Psoas muscle (tissue), 8 donors: ENCODE results near the gene PIGL. TPM values are rescaled to one million over a fixed set of nuclear protein-coding genes. Genes with fewer than 3 reads are reported as not detected.

Experiments used
- ATAC-seq, 4 donors: fragments of 200-7000 bp; cut with Tn5 transposase; one replicate each; pipeline ENCODE4 v1.9.1; 2020; ENCODE audit warnings: moderate library complexity in 3 of 4, mild to moderate bottlenecking in 2 of 4
- DNase-seq, 2 donors: peaks; one replicate each; pipeline ENCODE4 v3.0.0-alpha.2; 2020
- H3K27ac ChIP-seq: fragments of 200-600 bp; one replicate; pipeline ENCODE4 v1.8.0; 2022
- H3K27me3 ChIP-seq, 3 donors: fragments of 200-600 bp in 1 of 3; one replicate each; pipeline versions ENCODE4 v1.6.1 to v1.8.0; 2013 to 2022; ENCODE audit warnings: low read length in 2 of 3, mild to moderate bottlenecking in 2 of 3, moderate library complexity in 1 of 3; ENCODE audit not compliant: insufficient read depth in 3 of 3
- H3K36me3 ChIP-seq, 2 donors: fragments of 200-600 bp in 1 of 2; one replicate each; pipeline versions ENCODE4 v1.6.1 to v1.8.0; 2013 to 2022; ENCODE audit warnings: low read depth in 1 of 2, mild to moderate bottlenecking in 1 of 2, moderate library complexity in 1 of 2; ENCODE audit not compliant: insufficient read depth in 1 of 2
- H3K4me1 ChIP-seq: fragments of 200-600 bp; one replicate; pipeline ENCODE4 v1.8.0; 2022
- H3K4me3 ChIP-seq: fragments of 200-600 bp; one replicate; pipeline ENCODE4 v1.8.0; 2022; ENCODE audit warnings: mild to moderate bottlenecking
- H3K9me3 ChIP-seq: fragments of 200-600 bp; one replicate; pipeline ENCODE4 v1.8.0; 2022
- CTCF ChIP-seq: fragments of 200-600 bp; IDR thresholded peaks from one replicate; pipeline ENCODE4 v1.8.0; 2022; ENCODE audit warnings: antibody characterized with exemption
- WGBS, 3 donors: extraction: QIAGEN DNeasy Blood & Tissue Kit; methylation state at CpG; one replicate each; pipeline versions ENCODE4 v1.1.6 to v1.1.7; 2013; 5-methylcytosine and 5-hydroxymethylcytosine counted together
- intact Hi-C, 2 donors: fragments of 100-400 bp; cut with DNase I; formaldehyde crosslinking; loops; one replicate each; pipeline versions ENCODE4 v1.11.0 to v1.14.2; 2022
- polyA plus RNA-seq, 3 donors: library from polyadenylated mRNA; stranded (reverse); fragments of 200-250 nt; gene quantifications; one replicate each; pipeline ENCODE4 v1.2.3, GENCODE V29; 2013
- total RNA-seq, 4 donors: library from RNA; stranded (reverse); fragmentation: NEBNext Ultra II Directional in 2 of 4; extraction: Animal tissue kit (Norgen Biotek cat#: 25700) in 2 of 4; gene quantifications; one replicate each; pipeline versions ENCODE4 v1.2.1 to v1.2.4, GENCODE V29; 2021 to 2023
- donor health status: healthy with polysubstance abuse.
- donor health status: DM: no; HTN: no; CAD: no; lungs with moderate emphysema.
- donor health status: Bipolar disorder and iron deficiency.
- donor health status: healthy.
- donor health status: DM: yes; HTN: yes; CAD: no.
- donor health status: DM: no; HTN: no; CAD: no.
- donor health status: DM: no; HTN: no; CAD: no.
- donor health status: DM: yes; HTN: yes; CAD: no.

Gene PIGL
- total and polyA plus RNA-seq, 7 donors, result 3.8 to 13.2 (median 8.3) TPM

DNA sequence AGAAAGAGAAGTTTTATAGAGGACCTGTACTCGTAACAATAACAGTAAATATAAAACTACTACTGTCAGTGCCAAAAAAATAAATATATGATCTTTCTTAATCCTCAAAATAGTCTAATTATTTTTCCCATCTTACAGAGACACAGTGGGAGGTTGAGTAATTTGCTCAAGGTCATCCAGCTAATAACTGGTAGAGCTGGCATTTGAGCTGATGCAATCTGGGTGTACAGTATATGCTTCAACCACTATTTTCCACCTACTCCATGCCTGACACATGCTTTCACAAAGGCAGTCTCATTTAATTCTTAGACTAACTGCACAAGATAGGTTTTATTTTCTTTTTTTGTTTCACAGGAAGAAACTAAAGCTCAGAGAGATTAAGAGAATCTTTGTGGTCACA is 33.6 kb downstream of the PIGL start:
- Histone ChIP-seq H3K27me3 (no peaks in the 10 kb centered on the region), H3K4me3 (no peak overlapping the region), H3K9me3 (no peaks in the 10 kb centered on the region), H3K27ac (no peak overlapping the region), H3K36me3 (no peaks in the 10 kb centered on the region), H3K4me1 (peaks cover 13% of the 10 kb centered on the region)
- intact Hi-C loops, result no loop called here
- no peak for TF ChIP-seq CTCF
- no peak for DNase-seq
- WGBS, 3 donors, result 72 to 82% (median 76%) methylated on average over 1 of the region's 1 CpG
- peak; percentile 52 to 75 (median 68) for ATAC-seq

DNA sequence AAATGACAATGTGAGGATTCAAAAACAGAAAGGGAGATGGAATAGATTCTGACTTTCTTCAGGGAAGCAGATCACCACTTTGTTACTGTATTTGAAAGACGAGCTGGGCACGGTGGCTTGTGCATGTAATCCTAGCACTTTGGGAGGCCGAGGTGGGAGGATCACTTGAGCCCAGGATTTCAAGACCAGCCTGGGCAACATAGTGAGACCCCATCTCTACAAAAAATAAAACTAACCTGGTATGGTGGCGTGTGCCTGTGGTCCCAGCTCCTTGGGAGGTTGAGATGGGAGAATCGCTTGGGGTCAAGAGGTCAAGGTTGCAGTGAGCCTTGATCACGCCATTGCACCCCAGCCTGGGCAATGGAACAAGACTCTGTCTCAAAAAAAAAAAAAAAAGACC is 34.0 kb downstream of the PIGL start:
- no peak overlapping the region for H3K4me3 ChIP-seq
- H3K9me3 ChIP-seq, result no peaks in the 10 kb centered on the region
- TF ChIP-seq CTCF, result no peak
- no peak for ATAC-seq
- H3K4me1 ChIP-seq, result peaks cover 17% of the 10 kb centered on the region
- H3K36me3 ChIP-seq, result no peaks in the 10 kb centered on the region
- no peaks in the 10 kb centered on the region for H3K27me3 ChIP-seq
- DNase-seq, result no peak
- H3K27ac ChIP-seq, result no peak overlapping the region
- intact Hi-C loops, result no loop called here
- WGBS, 3 donors, result 88 to 93% (median 88%) methylated on average over 6 of the region's 6 CpGs

- DNase-seq (no peak), ATAC-seq (no peak)
- Histone ChIP-seq H3K9me3 (no peaks in the 10 kb centered on the region), H3K36me3 (no peaks in the 10 kb centered on the region), H3K4me3 (no peak overlapping the region), H3K27ac (no peak overlapping the region), H3K27me3 (no peaks in the 10 kb centered on the region), H3K4me1 (peaks cover 22% of the 10 kb centered on the region)
- intact Hi-C loops, result no loop called here
- no peak for TF ChIP-seq CTCF
- WGBS, 3 donors, result 82 to 89% (median 84%) methylated on average over 1 of the region's 1 CpG
Observed at GRCh38 chr17:16251556-16251955, 34.5 kb downstream of the PIGL start.

DNA sequence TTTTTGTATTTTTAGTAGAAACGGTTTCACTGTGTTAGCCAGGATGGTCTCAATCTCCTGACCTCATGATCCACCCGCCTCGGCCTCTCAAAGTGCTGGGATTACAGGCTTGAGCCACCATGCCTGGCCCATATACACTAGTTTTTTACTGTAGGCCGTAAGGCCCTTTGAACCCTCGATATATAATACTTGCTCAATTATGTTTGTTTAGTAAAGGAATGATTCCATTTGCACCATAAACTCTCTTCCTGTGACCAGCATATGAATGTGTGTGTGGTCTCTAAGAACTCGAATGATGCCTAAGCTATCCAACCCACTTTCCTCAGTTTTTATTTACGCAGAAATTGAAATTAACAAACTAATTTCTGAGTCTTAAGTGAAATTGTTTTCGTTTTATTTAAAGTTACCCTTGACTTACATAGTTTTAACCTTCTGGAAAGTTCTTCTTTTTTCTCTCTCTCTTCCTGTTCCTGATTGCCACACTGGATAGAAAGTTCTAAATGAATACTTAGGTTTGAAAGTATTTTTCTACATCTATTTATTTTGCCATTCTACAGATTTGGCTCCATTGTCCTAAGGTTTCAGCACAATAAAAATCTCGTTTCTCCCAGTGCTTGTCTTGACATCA is 37.9 kb downstream of the PIGL start:
- no peak for ATAC-seq
- peak overlapping the region; percentile 47 for H3K27ac ChIP-seq
- H3K4me3 ChIP-seq, result no peak overlapping the region
- H3K36me3 ChIP-seq, result no peaks in the 10 kb centered on the region
- no peaks in the 10 kb centered on the region for H3K27me3 ChIP-seq
- WGBS, 3 donors, result 81 to 88% (median 81%) methylated on average over 9 of the region's 9 CpGs
- H3K4me1 ChIP-seq, result peaks cover 42% of the 10 kb centered on the region
- no peaks in the 10 kb centered on the region for H3K9me3 ChIP-seq
- intact Hi-C loops, result no loop called here
- DNase-seq, result no peak
- TF ChIP-seq CTCF, result no peak

DNA sequence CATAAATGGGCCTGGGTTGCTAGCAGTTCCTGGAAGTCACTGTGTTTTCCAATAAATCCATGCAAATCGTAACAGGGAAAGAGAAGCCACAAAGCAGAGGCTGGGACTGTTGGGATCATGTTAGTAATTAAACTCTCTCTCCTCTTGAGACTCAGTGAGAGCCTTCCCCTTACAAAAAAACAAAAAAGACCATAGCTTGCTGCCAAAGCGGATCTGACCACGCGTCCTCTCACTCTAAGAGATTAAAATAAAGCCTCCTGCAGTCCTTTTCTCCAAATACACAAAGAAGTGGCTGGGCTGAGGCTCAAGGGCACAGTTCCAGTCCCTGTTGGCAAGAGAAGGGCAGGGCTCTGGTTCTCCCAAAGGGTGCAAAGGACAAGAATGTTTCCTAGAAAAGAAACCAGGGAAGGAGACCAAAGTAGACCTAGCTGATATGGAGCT is 38.5 kb downstream of the PIGL start:
- Histone ChIP-seq H3K9me3 (no peaks in the 10 kb centered on the region), H3K36me3 (no peaks in the 10 kb centered on the region), H3K27me3 (no peaks in the 10 kb centered on the region), H3K4me1 (peaks cover 45% of the 10 kb centered on the region), H3K27ac (peak overlapping the region; percentile 47), H3K4me3 (peak overlapping the region; percentile 45)
- no peak for ATAC-seq
- DNase-seq, result peak; percentile 54 to 71
- TF ChIP-seq CTCF, result no peak
- intact Hi-C loops, result no loop called here
- 8 to 21% (median 14%) methylated on average over 4 of the region's 4 CpGs for WGBS, 3 donors
